Embryonic facial prominence (tissue), 1 donor: Measurements from ENCODE around the gene LCE4A.
"Not testable (repeated sequence)": the region's sequence is repeated elsewhere in the genome, so short reads cannot be mapped to it uniquely, and the experiment has no call there.

Experiments used
- DNase-seq: peaks from one replicate; pipeline ENCODE4 v3.0.0-alpha.2; 2016; ENCODE audit errors: extremely low spot score

LCE4A gene, protein sequence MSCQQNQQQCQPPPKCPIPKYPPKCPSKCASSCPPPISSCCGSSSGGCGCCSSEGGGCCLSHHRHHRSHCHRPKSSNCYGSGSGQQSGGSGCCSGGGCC

DNA sequence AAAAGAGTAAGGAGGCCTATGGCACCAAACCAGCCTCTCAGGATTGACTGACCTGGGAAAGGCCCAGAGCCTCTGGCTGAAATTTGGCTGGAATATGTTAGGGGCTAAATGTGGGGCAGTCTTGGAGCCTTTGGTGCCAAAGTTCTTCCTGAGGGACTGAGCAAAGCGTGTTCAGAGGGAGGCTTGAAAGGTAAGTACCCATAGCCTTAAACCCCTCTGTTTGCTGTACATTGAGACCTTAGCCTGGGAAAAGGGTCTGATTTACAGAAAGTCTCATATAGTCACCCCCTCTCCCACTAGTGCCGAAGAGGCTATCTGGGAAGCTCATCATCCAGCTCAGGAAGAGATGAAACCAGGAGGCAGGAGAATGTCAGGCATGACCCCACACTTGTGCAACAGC lies at the start of gene LCE4A:
Gene LCE4A, plus strand, starts transcription at position 301 of the 400 bp plus-strand sequence. CDS start 916 bp downstream, outside the sequence.
- no peak for DNase-seq

DNA sequence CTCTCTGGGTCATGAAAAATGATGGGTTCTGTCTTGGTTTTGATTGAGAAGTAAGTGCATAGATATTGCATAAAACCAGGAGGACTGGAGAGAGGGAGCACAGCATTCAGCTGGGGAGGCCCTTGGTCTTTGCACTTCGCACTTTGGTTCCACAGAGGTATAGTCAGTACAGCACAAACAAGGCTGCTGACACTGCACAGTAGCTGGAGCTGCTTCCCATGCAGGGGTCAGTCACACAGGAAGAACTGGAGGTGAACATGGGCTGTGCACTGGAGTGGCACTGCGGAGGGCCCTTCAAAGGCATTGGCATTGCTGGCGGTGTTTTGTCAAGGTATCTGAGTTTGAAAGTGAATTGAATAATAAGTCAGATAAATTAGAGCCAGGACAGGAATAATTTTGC lies 49.3 kb upstream of the LCE4A start:
- DNase-seq: no peak

DNA sequence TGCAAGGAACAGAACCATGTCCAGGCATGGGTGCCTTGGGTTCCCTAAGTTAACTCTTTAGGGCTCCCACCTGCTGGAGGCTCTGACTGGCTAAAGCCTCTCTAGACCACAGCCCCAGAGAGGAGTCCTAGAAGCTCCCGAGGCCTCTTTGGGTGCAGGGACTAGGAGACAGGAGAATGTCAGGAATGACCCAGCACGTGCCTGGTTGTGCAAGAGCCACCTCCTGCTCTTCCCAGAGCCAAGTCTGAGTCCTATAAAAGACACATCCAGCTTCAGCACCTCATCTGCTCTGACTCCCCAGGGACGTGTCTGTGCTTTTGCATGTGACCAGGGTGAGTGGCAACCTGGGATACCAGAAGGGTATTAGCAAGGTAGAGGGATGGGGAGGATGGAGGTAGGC lies 44.9 kb upstream of the LCE4A start, which contains the start of gene LCE2D:
Gene LCE2D, plus strand, starts transcription at position 283 of the 400 bp plus-strand sequence. CDS start 726 bp downstream, outside the sequence.
- no peak for DNase-seq

DNA sequence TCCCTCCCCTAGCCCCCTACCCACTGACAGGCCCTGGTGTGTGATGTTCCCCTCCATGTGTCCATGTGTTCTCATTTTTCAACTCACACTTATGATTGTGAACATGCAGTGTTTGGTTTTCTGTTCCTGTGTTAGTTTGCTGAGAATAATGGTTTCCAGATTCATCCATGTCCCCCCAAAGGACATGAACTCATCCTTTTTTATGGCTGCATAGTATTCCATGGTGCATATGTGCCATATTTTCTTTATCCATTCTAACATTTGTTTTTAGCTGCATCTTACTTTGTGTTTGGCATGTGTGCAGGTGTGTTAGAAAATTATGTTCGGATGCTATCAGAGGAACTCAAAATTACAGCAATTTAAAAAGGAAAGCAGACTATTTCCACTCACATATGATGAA lies 41.8 kb upstream of the LCE4A start:
- not testable (repeated sequence) for DNase-seq

DNA sequence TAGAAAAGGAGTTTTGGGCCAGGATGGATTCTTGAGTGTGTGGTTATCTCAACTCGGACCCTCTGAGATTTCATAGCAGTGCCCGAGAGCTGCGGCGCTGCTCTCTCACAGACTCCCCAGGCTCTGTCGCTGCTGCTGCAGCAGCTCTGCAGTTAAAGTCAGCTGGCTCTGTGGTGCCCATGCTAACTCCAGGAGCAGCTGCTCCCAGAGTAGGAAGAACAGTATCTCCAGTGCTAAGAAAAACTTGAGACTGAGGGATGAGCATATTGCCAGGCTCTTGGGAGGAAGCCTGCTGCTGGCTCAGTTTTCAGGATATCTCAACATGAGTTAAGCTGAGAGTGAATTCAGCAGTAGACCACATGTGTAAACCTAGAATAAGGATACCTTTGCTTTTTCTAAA lies 40.3 kb upstream of the LCE4A start:
- DNase-seq: no peak

DNA sequence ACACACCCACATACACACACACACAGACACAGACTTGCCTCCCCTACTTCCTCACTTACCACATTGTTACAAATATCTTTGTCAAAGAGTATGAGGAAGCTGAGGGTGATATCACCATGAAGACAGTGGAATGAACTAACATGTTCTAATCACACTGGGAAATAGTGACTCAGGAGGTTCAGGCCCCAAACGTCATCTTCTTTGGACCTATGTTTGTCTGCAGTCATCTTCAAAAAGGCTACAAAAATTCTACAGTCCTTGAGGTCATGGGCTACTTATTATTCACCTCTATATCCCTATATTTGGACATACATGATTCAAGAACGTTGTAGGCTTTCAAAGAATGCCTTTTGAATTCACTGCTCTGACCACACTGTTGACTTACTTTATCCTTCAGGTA lies 34.9 kb upstream of the LCE4A start:
- DNase-seq: no peak

DNA sequence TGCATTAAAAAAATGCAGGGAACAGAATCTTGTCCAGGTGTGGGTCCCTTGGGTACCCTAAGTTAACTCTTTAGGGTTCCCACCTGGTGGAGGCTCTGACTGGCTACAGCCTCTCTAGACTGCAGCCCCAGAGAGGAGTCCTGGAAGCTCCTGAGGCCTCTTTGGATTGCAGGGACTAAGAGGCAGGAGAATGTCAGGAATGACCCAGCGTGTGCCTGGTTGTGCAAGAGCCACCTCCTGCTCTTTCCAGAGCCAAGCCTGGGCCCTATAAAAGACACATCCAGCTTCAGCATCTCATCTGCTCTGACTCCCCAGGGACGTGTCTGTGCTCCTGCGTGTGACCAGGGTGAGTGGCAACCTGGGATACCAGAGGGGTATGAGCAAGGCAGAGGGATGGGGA lies 33.0 kb upstream of the LCE4A start, which contains the start of gene LCE2C:
Gene LCE2C, plus strand, starts transcription at position 297 of the 400 bp plus-strand sequence. CDS start 737 bp downstream, outside the sequence.
- DNase-seq: not testable (repeated sequence)

DNA sequence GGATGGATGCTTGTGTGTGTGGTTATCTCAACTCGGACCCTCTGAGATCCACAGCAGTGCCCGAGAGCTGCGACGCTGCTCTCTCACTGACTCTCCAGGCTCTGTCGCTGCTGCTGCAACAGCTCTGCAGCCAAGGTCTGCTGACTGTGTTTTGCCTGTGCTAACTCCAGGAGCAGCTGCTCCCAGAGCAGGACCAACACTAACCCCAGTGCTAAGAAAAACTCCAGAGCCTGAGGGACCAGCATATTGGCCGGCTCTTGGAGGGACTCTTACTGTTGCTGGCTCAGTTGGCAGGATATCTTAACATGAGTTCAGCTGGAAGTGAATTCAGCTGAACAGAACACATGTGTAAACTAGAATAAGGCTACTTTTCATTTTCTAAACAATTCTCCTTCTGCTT lies 28.5 kb upstream of the LCE4A start:
- DNase-seq: no peak

DNA sequence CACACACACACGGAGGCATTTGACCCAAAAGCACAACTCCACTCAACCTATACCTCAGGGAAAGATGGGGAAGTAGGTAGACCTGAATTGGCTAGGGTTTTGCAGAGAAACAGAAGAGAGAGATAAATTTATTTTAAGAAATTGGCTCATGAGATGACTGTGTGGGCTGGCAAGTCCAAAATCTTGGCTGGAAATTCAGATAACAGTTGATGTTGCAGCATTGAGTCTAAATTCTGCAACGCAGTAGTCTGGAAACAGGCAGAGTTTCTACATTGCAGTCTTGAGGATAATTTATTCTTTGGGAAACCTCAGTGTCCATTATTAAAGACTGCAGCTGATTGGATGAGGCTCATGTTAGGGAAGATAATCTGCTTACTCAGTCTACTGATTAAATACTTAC lies 26.3 kb upstream of the LCE4A start:
- DNase-seq: no peak

DNA sequence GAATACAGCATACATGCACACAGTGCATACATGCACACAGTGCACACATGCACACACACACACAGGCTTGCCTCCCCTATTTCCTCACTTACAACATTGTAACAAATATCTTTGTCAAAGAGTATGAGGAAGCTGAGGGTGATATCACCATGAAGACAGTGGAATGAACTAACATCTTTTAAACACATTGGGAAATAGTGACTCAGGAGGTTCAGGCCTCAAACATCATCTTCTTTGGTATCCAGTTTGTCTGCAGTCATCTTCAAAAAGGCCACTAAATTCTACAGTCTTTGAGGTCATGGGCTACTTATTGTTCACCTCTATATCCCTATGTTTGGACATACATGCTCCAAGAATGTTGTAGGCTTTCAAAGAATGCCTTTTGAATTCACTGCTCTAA lies 24.1 kb upstream of the LCE4A start:
- no peak for DNase-seq

DNA sequence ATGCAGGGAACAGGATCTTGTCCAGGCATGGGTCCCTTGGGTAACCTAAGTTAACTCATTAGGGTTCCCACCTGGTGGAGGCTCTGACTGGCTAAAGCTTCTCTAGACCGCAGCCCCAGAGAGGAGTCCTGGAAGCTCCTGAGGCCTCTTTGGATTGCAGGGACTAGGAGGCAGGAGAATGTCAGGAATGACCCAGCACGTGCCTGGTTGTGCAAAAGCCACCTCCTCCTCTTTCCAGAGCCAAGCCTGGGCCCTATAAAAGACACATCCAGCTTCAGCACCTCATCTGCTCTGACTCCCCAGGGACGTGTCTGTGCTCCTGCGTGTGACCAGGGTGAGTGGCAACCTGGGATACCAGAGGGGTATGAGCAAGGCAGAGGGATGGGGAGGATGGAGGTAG lies 22.1 kb upstream of the LCE4A start, which contains the start of gene LCE2B:
Gene LCE2B, plus strand, starts transcription at position 301 of the 400 bp plus-strand sequence. CDS start 721 bp downstream, outside the sequence.
- not testable (repeated sequence) for DNase-seq

DNA sequence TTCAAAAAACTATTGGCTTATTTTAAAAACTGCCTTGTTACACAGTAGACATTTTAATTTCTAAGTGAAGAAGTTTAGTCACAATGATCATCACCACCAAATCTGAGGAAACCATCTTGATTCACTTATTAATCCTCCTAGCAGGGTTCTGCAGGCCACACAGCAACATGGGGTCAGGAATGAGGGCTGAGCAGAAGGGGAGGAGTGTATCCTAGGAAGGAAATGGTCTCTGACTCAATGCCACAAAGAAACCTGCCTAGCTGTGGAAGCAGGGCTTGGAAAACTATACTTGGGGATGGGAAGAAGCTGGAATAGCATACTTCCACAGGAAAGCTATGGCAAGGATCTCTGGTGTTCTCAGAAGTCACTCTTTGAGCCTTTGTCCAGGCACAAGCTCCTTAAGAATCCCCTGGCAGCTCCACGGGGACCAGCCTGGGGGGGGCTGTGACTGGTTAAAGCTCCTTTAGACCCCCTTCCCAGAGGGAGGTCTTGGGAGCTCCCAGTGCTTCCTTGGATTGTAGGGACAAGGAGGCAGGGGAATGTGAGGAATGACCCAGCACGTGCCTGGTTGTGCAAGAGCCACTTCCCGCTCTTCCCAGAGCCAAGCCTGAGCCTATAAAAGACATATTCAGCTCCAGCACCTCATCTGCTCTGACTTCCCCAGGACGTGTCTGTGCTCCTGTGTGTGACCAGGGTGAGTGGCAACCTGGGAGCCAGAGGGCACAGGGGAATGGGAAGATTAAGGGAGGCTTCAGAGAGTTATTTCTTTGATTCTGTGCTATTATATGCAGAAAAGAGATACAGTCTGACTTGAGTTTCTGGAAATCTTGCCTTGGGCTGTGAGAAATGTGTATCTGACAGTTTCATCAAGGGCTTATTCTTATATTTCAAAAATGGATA lies 10.0 kb upstream of the LCE4A start, which contains the start of gene LCE2A:
Gene LCE2A, plus strand, starts transcription at position 645 of the 900 bp plus-strand sequence. CDS start 557 bp downstream, outside the sequence.
- DNase-seq: no peak

DNA sequence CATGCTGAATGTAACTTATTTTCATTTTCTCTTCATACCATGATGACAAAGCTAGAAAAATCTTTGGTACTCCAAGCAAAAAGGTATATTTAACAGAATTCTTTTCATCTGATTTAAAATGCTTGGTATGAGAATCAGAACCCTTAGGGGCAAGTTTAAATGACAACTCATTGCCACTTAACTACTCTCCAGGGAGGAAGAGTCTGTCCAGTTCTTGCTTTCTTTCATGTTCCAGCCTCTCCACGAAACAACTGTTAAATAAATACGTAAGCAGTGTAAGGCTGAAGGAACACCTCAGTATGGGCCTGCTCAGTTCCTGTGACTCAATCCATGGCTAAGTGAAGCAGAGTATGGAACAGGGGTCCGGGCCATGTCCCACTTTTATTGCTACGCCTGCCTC lies 8.2 kb upstream of the LCE4A start:
- no peak for DNase-seq

DNA sequence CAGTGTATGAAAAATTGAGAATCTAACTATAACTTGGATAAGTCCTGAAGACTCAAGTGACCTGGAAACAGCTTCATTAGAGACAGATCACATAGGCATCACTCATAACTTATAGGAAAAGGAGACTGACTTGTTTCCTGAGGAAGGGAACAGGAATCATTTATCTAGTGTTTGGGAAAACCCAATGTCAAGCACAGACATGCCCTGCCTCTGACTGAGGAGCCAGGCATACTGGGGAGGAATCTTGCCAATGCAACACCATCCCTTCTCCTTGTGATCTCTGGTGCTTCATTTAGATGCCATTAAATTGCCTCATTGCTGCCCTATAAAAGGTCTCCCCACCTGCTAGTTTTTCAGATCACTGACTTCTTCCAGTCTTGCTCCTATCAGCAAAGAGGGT lies 10.3 kb downstream of the LCE4A start:
- no peak for DNase-seq

DNA sequence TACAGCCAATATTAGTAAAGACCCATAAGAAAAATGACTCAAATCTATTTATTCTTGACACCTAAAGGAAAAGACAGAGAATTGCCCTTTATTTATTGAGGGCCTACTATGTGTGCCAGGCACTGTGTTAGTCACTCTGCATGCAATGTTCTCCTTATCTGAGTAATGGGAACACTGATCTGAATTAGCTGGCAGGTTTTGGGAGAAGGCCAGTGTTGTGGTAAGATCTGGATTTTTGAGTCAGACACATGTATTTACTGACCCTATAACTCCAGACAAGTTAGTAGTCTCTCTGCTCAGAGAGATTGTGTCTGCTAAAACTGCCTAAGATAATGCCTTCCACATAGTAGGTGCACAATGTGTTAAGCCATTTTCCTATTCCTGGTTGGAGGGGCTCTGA lies 17.3 kb downstream of the LCE4A start:
- DNase-seq: no peak

DNA sequence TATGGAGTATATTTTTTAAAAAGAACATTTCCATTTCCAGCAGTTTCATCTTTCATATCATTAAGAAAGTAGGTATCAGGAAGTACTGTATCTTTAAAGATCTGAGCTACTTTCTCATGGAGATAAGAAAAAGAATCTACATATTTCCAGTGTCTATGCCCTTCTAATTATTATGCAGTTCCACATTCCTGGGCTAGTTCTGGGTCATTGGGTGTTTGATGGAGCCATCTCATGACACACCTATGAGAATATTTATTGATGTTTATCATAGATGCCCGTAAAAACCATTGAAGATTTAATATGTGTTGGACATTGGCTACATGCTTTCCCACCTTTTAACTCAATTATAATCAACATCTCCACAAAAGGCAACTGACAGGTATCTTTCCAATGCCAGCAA lies 21.0 kb downstream of the LCE4A start:
- no peak for DNase-seq

DNA sequence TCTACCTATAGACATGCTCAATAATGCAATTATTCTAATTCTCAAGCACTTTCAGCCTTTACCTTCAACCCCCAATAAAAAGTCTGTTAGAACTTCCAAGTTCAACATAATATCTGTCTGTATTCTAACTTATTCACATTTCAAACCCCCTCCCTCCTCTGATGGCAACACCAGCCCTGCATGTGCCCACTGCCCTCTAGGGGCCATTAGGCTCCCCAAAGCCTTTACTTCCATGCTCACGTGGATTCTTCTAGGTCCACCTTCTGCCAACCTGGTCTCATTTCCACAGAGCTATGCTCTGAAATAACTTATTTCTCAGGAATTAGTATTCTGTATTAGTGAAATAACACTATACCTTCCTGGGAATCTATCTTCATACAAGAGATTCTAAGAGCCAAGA lies 27.7 kb downstream of the LCE4A start:
- no peak for DNase-seq

DNA sequence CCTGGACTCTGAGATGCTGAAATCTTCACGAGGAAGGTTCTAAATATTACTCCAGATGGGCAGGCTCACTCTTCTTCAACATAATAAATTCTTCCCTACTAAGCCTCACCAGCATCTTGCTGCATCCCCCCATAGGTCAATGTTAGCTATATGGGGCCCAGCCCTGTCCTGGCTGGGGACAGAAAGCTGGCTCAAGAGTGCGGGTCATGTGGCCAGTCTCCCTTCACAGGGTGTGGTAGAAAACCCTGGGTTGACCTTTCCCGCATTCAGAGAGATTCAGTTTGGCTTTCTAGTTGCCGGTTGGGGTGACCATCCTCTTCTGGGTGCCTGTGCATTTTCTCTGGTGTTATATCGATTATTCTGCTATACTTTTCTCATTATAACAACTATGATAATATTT lies 30.0 kb downstream of the LCE4A start:
- no peak for DNase-seq

DNA sequence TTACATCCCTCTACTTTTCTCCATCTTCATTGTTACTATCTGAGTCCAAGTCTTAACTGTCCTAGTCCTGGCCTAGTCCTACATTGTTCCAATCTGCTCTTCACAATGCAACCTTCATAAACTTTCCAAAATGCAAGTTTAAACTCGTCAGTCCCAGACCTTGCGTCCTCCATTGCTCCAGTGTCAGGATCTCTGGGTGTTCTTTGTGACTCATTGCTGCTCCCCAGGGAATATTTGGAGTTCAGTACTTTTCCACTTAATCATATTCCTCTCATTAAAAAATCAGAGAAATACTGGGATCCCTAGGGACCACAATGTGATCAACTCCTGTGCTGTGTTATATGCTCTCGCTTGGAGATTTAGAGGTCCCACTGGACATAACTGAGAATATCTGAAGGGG lies 31.9 kb downstream of the LCE4A start:
- no peak for DNase-seq

DNA sequence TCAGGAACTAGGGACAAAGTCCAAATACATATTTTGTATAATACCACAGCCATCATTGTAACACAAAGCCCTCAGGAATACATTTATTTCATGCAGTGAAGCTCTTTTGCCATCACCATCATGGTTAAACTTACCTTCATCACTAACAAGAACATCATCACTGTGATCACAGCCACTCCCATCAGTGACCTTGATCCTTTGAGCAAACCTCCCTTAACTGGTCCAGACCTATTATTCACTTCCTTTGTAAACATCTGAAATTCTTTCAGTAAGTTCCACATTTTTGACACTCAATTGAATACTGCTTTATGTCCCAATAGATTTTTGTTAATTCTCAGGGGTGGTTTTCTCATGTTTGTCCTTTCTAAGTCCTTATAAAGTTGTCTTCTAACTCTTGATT lies 33.7 kb downstream of the LCE4A start:
- no peak for DNase-seq

DNA sequence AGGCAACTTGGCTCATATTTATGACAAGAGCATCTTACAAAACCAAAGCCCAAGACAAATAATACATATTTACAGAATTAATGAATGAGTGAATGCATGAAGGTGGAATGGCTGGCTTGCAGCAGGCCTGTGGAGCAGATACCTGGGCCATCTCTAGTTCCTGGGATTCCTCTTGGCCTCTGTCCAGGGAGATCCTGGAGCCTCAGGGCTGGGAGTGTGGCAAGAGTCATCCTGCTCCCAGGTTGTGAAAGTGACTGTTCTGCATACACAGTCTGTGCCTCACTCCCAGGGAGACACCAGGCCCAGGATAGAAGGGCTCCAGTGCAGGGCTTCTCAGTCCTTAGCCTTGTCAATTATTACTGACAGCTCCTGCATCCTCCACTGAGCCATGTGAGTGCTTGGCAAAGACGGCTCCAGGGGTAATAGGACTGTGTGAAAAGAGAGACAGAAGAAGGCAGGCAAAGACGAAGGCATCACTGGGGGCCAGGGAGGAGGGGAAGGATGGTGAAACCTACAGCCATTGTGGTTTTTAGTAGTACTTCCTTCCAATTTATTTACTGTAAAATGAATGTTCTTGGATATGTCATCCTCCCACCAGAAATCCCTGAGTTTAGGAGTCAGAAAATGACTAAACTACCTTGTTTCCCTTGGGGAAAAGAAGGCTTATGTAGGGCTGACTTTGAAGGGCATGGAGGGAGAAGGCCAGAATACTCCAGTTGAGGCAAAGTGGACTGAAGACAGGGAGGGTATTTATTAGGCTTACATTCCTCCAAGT lies 35.6 kb downstream of the LCE4A start:
- DNase-seq: no peak

DNA sequence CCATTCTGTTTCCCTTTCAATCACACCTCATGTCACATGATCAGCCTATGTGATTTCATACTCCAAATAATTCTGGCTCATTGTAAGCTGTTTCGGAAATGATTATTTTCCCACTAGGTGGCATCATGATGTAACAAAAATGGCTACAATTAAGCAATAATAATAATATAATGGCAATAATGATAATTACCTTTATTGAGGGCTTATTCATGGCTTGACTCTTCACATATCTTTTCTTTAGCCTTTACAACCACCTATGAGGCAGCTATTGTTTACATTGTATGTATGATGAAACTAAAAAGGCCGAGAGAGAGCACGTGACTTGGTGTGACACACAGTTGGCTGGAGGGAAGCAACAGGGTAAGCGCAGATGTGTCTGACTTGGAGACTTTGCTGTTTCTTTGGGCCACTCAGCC lies 37.3 kb downstream of the LCE4A start:
- no peak for DNase-seq
